Uterus (tissue), 4 donors: ENCODE measurements around the gene CDH10. TPM values are rescaled to one million over a fixed set of nuclear protein-coding genes. Genes with fewer than 3 reads are reported as not detected.

ENCODE experiments used
- DNase-seq, 2 donors: peaks; one replicate each; pipeline ENCODE4 v3.0.0-alpha.2; 2019 to 2020
- H3K27ac ChIP-seq, 2 donors: fragments of 200-600 bp; sonication (generic); 1 replicate in 1 of 2; 2 replicates in 1 of 2; pipeline ENCODE4 v1.5.1; 2016 to 2018
- H3K27me3 ChIP-seq, 2 donors: fragments of 200-600 bp; sonication (generic); one replicate each; pipeline ENCODE4 v1.5.1; 2018 to 2019; ENCODE audit warnings: control low read depth in 1 of 2
- H3K36me3 ChIP-seq, 2 donors: fragments of 200-600 bp; sonication (generic); one replicate each; pipeline ENCODE4 v1.5.1; 2019; ENCODE audit warnings: control low read depth in 1 of 2
- H3K4me1 ChIP-seq, 2 donors: fragments of 200-600 bp; sonication (generic); one replicate each; pipeline ENCODE4 v1.5.1; 2018 to 2019; ENCODE audit warnings: control low read depth in 1 of 2
- H3K4me3 ChIP-seq, 2 donors: fragments of 200-600 bp; sonication (generic); 1 replicate in 1 of 2; 2 replicates in 1 of 2; pipeline ENCODE4 v1.5.1; 2018 to 2019; ENCODE audit warnings: mild to moderate bottlenecking in 1 of 2
- H3K9me3 ChIP-seq, 2 donors: fragments of 200-600 bp; sonication (generic); one replicate each; pipeline ENCODE4 v1.5.1; 2019; ENCODE audit warnings: control low read depth in 1 of 2
- CTCF ChIP-seq, 4 experiments: fragments of 200-600 bp in 2 of 4; fragments of 450-650 bp in 2 of 4; sonication (generic) in 2 of 4; IDR thresholded peaks; one replicate each; pipeline ENCODE4 v1.5.1; 2016 to 2019; ENCODE audit warnings: antibody characterized with exemption in 4 of 4, mild to moderate bottlenecking in 2 of 4, moderate library complexity in 1 of 4
- POLR2A ChIP-seq, 2 donors: fragments of 450-650 bp; IDR thresholded peaks; one replicate each; pipeline ENCODE4 v1.6.1; 2016; ENCODE audit warnings: antibody characterized with exemption in 2 of 2, mild to moderate bottlenecking in 1 of 2, moderate library complexity in 1 of 2
- intact Hi-C: fragments of 100-400 bp; cut with DNase I; formaldehyde crosslinking; loops from one replicate; pipeline ENCODE4 v1.15.1; 2023; ENCODE audit warnings: low total_unique reads
- total RNA-seq, 4 donors: library from RNA; depleted of rRNA in 3 of 4; stranded (reverse); fragments of >200 nt in 3 of 4; gene quantifications; one replicate each; pipeline versions ENCODE4 v1.1.0 to v1.2.4, GENCODE V29; 2014 to 2023
- donor health status: DM: yes; HTN: yes; CAD: no.

CDH10 gene
- total RNA-seq, 4 donors from 2014 or later: 12.0 TPM; not detected in 3

- H3K36me3 ChIP-seq: no peaks in the 10 kb centered on the region
- TF ChIP-seq CTCF (IDR thresholded peaks at IDR 0.05) (no peak), POLR2A (IDR thresholded peaks at IDR 0.05) (no peak)
Observed at GRCh38 chr5:24609706-24610105, 35.1 kb downstream of the CDH10 start.

GRCh38 chr5:24606971-24607370 is 37.8 kb downstream of the CDH10 start:
- Histone ChIP-seq H3K9me3 (no peaks in the 10 kb centered on the region), H3K4me1 (no peaks in the 10 kb centered on the region), H3K27me3 (no peaks in the 10 kb centered on the region), H3K4me3 (no peak overlapping the region), H3K36me3 (no peaks in the 10 kb centered on the region), H3K27ac (no peak overlapping the region)
- intact Hi-C loops: no loop called here
- DNase-seq: no peak
- TF ChIP-seq CTCF (IDR thresholded peaks at IDR 0.05): no peak
- no peak for TF ChIP-seq POLR2A (IDR thresholded peaks at IDR 0.05)

More at GRCh38 chr5:24609706-24610105, 35.1 kb downstream of the CDH10 start:
- no peak for DNase-seq
- Histone ChIP-seq H3K4me3 (no peak overlapping the region), H3K4me1 (no peaks in the 10 kb centered on the region), H3K9me3 (no peaks in the 10 kb centered on the region), H3K27ac (no peak overlapping the region), H3K27me3 (no peaks in the 10 kb centered on the region)
- intact Hi-C loops: no loop called here

GRCh38 chr5:24602188-24602587 is 42.6 kb downstream of the CDH10 start:
- Histone ChIP-seq H3K36me3 (no peaks in the 10 kb centered on the region), H3K4me1 (no peaks in the 10 kb centered on the region), H3K27me3 (no peaks in the 10 kb centered on the region), H3K4me3 (no peak overlapping the region), H3K27ac (no peak overlapping the region), H3K9me3 (no peaks in the 10 kb centered on the region)
- intact Hi-C loops: no loop called here
- TF ChIP-seq POLR2A (IDR thresholded peaks at IDR 0.05): no peak
- no peak for TF ChIP-seq CTCF (IDR thresholded peaks at IDR 0.05)
- DNase-seq: no peak

GRCh38 chr5:24598956-24599355 is 45.8 kb downstream of the CDH10 start:
- intact Hi-C loops: no loop called here
- no peaks in the 10 kb centered on the region for H3K27me3 ChIP-seq
- no peak for DNase-seq
- H3K9me3 ChIP-seq: no peaks in the 10 kb centered on the region
- H3K4me3 ChIP-seq: no peak overlapping the region
- H3K36me3 ChIP-seq: no peaks in the 10 kb centered on the region
- TF ChIP-seq CTCF (IDR thresholded peaks at IDR 0.05) (no peak), POLR2A (IDR thresholded peaks at IDR 0.05) (no peak)
- H3K27ac ChIP-seq: no peak overlapping the region
- no peaks in the 10 kb centered on the region for H3K4me1 ChIP-seq

GRCh38 chr5:24595329-24595728 is 49.4 kb downstream of the CDH10 start:
- TF ChIP-seq POLR2A (IDR thresholded peaks at IDR 0.05): no peak
- TF ChIP-seq CTCF (IDR thresholded peaks at IDR 0.05): no peak
- Histone ChIP-seq H3K9me3 (no peaks in the 10 kb centered on the region), H3K4me1 (no peaks in the 10 kb centered on the region), H3K27ac (no peak overlapping the region), H3K36me3 (no peaks in the 10 kb centered on the region), H3K27me3 (no peaks in the 10 kb centered on the region), H3K4me3 (no peak overlapping the region)
- intact Hi-C loops: no loop called here
- DNase-seq: no peak
